NB4 (cell line): ENCODE measurements around the gene ERV3-1.
"Not testable (repeated sequence)": the region's sequence is repeated elsewhere in the genome, so short reads cannot be mapped to it uniquely, and the experiment has no call there.

Experiments used
- CTCF ChIP-seq: IDR thresholded peaks from one replicate; pipeline ENCODE4 v1.5.1; 2012; ENCODE audit warnings: low read depth, low read length
- MYC ChIP-seq: IDR thresholded peaks from 2 replicates; pipeline ENCODE4 v1.6.1; 2011; ENCODE audit warnings: low read depth, low read length
- POLR2A ChIP-seq: IDR thresholded peaks from 2 replicates; pipeline ENCODE4 v1.6.1; 2011; ENCODE audit warnings: mild to moderate bottlenecking; ENCODE audit not compliant: insufficient read length; ENCODE audit errors: extremely low read depth

GRCh38 chr7:64948774-64949173 lies 57.7 kb downstream of the ERV3-1 start:
- TF ChIP-seq CTCF, POLR2A, MYC: not testable (repeated sequence)
